ENCODE data around the gene MBOAT1.

Gene MBOAT1

DNA sequence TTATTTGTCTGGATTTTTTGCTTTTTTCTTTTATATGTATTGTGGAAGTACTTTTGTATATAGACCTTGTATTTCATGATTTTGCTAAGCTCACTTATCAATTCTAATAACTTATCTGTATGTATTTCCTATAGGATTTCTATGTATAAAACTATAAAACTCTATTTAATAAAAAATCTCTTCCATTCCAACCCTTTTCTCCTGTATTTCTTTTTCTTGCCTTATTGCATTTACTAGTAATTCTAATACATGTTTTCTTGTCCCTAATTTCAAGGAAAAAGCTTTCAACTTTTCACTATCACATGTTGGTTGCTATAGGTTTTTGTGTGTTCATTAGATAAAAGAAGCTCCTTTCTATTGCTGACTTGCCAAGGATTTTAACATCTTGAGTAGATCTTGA, 125.3 kb downstream of the MBOAT1 start:
- no peak for DNase-seq

DNA sequence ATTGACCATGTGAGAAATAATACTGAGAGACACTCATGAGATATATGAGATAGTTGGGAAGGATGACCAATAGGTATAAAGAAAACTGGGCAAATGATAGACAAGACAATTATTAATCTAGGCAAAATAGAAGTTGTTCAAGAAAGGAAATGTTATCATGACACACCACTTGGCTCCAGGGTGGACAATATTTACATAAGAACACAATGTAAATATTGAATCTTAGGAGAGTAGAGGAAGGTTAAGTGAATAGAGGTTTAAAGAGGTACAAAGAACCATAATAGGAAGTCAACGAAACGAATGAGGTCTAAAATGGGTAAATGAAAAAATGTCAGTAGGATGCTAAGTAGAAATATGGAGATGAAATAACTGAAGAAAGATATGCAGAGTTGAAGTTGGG, 126.5 kb downstream of the MBOAT1 start:
- DNase-seq, result no peak

DNA sequence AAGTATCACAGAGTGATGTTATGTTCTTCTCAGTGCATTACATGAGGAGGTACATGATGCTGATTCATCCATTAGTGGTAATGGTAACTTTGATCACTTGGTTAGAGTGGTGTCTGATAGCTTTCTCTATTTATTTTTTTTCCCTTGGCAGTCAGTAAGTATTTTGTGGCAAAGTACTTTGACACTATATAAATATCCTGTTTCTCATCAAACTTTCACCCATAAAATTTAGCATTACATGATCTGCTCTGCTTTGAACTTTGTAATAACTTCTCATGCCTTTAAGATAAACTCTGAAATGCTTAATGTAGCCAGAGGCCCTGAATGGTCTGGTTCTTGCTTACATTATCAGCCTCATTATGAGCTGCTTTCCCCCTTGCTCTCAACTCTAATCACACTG, 127.9 kb downstream of the MBOAT1 start:
- DNase-seq, result no peak

DNA sequence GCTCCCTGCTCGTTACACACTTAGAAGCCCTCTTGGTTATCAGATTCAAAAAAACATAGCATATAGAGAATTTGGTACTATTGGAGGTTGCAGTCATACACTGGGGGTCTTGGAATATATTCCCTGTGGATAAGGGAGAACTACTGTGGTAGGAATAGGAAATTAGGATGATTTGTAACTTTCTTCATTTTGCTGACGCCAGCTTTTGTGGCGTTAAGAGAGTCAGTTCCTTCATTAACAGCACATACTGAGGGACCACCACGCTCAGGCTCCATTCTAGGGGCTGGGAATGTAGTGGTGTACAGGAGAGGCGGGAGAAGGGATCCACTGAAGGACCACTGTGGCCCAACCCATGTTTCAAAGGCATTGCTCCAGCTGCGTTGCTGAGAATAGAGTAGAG, 140.3 kb downstream of the MBOAT1 start:
- no peak for DNase-seq

DNA sequence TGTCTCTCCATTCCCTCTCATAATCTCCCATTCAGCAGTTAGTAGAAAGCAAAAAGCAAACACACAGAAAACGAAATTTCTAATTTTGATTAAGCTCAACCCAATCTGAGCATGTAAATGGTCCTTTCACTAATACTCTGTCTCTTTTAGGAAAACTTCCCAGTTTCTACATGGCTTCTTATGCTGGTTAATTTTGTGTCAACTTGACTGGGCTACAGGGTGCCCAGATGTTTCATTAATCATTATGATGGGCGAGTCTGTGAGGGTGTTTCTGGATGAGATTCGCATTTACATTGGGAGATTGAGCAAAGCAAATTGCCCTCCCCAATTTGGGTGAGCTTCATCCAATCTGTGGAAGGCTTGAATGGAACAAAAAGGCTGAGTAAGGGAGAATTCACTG, 142.2 kb downstream of the MBOAT1 start:
- DNase-seq, result no peak

DNA sequence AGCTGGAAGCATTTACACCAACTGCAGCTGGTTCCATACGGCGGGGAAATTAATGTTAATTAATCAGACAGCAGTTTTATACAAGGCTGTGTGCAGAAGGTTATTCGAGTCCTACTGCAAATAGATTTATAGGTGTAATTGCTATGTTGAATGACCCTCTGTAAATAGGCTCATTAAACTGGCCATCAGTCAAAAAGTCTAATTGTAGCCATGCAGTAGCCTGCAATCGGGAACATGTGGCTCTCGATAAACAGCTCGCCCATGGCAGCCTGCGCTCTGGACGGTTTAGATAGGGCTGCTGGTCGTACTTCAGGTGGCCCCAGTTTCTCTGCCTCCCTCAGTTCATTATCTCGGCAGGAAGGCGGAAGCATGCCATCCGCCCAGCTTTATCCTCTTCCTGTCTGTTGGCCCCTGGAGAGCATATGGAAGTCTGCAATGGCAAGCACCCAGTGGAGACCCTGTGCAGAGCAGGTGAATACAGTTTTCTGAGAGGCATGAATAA, 143.2 kb downstream of the MBOAT1 start:
- DNase-seq, result no peak

DNA sequence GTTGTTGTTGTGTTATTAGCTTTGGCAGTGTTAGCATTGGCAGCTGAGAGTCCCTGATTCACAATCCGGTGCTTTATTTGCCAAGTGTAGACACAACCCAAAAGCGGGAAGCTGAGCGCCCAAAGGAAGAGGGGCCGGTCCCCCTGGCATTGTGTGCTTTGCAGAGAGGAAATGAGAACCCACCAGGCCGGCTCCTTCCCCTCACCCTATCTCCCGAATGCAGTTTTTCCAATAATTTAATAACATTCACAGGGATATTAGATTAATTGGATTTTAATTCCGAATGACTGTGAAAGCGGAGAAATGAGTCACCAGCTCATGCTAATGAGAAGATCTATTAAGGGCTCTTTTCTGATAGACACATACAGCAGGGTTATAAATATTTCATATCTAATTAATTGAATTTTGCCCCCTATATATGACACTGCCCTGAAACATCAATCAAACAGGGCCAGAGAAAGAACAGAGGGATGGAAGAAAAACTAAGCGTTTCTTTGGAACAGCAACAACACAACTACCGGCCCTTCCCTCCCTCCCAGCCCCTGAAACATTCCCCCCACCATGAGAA, 143.8 kb downstream of the MBOAT1 start:
- DNase-seq, result no peak

DNA sequence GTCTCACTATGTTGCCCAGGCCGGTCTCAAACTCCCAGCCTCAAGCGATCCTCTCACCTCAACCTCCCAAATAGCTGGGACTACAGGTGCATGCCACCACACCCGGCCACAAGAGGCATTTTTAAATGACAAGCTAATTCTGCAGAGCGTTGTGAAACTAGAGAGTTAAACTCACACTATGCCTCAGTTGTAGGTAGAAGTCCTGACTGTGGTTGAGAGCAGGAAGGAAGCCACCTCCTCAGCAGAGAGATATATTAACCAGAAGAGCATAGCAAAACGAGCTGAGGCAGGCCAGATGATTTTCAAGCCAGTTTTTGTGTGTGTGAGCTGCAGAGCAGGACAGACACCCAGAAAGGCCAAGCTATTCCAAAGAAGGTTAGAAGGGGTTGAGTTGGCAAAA, 150.3 kb downstream of the MBOAT1 start:
- no peak for DNase-seq

DNA sequence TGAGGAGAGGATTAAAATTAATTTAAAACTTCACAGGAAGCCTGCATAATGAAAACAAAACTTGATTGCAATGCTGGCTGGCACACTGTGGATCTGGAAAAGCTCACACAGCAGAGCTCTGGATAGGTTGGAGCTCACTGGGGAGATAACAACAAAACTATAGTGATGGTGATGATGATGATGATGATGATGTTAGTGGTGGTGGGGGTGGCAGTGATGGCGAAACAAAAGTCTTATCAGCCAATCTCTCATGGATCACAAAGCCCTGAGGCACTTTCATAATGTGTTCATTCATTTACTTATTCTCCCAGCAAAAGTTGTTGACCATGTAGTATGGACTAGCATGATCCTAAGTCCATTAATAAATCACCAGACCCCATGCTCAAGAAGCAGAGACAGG, 152.0 kb downstream of the MBOAT1 start:
- no peak for DNase-seq

DNA sequence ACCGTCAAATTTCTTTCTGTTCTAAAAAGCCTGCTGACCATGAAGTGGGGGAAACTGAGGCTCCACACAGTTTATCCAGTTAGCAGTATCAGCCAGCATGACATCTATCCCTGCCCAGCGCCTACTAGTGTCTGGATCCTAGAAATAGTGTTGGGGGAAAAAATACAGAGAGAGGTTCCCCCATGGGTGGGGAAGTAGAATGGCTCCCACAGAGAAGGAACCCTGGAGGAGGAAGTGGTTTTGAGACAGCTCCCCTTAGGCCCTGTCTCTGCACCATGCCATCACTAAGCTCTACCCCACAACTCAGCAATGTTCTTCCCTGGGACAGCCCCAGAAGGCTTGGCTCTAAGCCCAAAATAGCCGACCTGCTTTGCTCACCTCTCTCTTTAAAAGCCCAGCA, 153.4 kb downstream of the MBOAT1 start:
- no peak for DNase-seq

DNA sequence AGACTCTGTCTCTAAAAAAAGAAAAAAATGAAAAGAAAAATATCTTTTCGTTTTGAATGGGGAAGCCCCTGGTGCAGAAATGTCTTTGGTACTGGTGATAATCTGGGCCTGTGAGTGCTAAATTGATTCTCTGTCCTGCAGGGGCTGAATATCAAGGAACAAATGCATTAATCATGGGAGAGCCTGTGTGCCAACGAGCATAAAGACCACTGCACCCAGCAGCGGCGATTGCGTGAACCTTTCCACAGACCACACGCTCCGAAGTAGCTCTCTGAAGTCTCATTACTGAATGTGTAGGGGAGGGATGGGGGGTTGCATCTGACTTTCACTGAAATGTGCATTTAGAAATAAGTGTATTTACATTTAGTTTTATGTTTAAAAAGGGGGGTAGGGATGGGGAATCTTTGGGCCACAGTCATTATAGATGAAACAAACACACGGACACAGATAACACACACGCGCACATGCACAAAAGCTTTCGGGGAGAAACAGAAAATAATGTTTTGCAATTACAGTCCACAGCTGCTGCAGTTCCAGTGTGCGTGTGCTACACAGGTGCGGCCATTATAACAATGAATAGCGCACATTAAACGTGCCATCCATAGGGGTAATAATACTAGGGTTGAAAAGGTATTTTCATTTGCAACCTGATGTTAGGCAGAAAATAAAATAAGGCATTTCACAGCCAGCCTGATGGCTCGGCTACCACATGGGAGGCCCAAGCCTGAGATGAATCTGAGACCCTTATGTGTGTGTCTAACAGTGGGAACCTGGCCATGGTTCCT, 154.0 kb downstream of the MBOAT1 start:
- no peak for DNase-seq

DNA sequence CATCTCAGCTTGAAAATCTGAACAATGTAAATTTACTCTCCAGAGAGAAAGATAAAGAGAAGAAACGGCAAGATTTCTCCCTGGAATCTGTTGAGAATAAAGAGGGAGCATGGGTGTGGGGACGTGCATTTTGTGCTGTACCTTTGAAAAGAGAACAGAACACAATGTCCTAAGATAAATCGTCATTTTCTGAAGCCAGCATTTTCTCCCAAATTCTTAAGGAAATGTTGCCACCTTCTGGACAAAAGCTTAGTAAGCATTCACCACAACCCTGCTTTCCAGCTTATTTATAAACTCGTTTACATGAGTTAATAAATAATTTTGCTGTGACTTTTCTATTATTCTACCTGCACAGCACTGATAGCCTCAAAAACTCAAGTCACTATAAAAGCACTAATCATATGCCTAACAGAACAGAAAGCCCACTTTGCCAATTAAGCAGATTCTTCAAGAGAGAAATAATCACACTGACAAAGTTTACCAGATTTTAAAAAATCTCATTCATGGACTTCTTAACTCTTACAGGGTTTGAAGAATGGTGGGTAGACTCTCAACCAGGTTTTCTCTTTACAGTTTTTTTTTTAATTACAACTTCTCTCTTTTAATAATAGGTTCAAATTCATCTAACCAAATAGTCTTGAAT, 155.8 kb downstream of the MBOAT1 start:
- DNase-seq, result peak in 1 of 2 donors; percentile 3

DNA sequence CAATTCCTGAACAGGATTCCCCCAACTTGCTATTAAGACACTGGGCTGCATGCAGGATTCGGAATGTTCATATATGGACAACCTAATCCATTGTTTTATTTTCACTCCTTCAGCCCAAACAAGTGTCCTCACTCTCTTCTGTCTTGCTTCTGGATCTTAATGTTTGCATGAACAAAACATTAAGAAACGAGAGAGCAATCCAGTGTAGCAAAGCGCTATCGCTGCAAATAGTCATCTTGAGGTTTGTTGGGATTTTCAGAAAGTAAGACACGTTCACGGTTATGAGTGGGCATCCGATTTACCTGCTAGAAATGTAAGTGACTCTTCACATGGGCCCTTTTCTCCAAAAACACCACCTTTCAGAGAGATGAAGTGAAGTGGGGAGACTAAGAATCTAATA, 156.4 kb downstream of the MBOAT1 start:
- DNase-seq, result no peak
